Upper lobe of left lung (tissue), 6 donors: Measurements from ENCODE around the gene PTPRJ. TPM values are rescaled to one million over a fixed set of nuclear protein-coding genes. Genes with fewer than 3 reads are reported as not detected.

ENCODE experiments used
- ATAC-seq, 2 donors: fragments of 200-7000 bp; cut with Tn5 transposase; one replicate each; pipeline ENCODE4 v1.9.1; 2022; ENCODE audit warnings: mild to moderate bottlenecking in 2 of 2, moderate library complexity in 2 of 2; ENCODE audit not compliant: low FRiP score in 2 of 2
- DNase-seq, 2 donors: peaks; one replicate each; pipeline ENCODE4 v3.0.0-alpha.2; 2019 to 2020
- H3K27ac ChIP-seq, 4 donors: fragments of 200-600 bp; sonication (generic); one replicate each; pipeline ENCODE4 v1.5.1; 2016 to 2019
- H3K27me3 ChIP-seq, 4 donors: fragments of 200-600 bp; sonication (generic); one replicate each; pipeline ENCODE4 v1.5.1; 2017 to 2019
- H3K36me3 ChIP-seq, 4 donors: fragments of 200-600 bp; sonication (generic); one replicate each; pipeline ENCODE4 v1.5.1; 2016 to 2019
- H3K4me1 ChIP-seq, 4 donors: fragments of 200-600 bp; sonication (generic); one replicate each; pipeline ENCODE4 v1.5.1; 2018 to 2019
- H3K4me3 ChIP-seq, 4 donors: fragments of 200-600 bp; sonication (generic); one replicate each; pipeline ENCODE4 v1.5.1; 2017 to 2019; ENCODE audit warnings: mild to moderate bottlenecking in 2 of 4, moderate library complexity in 1 of 4
- H3K9me3 ChIP-seq, 4 donors: fragments of 200-600 bp; sonication (generic); one replicate each; pipeline ENCODE4 v1.5.1; 2018 to 2019
- EP300 ChIP-seq, 4 donors: sonication (generic); formaldehyde crosslinking; IDR thresholded peaks; one replicate each; pipeline ENCODE4 v1.5.1; 2017; ENCODE audit warnings: antibody characterized with exemption in 4 of 4, control low read depth in 2 of 4
- POLR2A ChIP-seq, 4 donors: fragments of 450-650 bp; IDR thresholded peaks; one replicate each; pipeline ENCODE4 v1.5.1; 2016 to 2017; ENCODE audit warnings: antibody characterized with exemption in 4 of 4, mild to moderate bottlenecking in 2 of 4
- POLR2AphosphoS5 ChIP-seq, 2 donors: sonication (generic); formaldehyde crosslinking; IDR thresholded peaks; one replicate each; pipeline ENCODE4 v1.5.1; 2017; ENCODE audit warnings: antibody characterized with exemption in 2 of 2
- WGBS, 2 donors: methylation state at CpG; one replicate each; pipeline ENCODE4 v1.1.5; 2017 to 2018; 5-methylcytosine and 5-hydroxymethylcytosine counted together
- total RNA-seq, 6 donors: library from RNA; depleted of rRNA in 4 of 6; stranded (reverse); fragments of >200 nt in 4 of 6; gene quantifications; one replicate each; pipeline versions ENCODE4 v1.1.0 to v1.2.1, GENCODE V29; 2016 to 2021
- TF ChIP-seq, protein P1 (sequence below), 6 experiments: fragments of 450-650 bp in 4 of 6; fragments of 200-600 bp in 2 of 6; sonication (generic) in 2 of 6; IDR thresholded peaks; one replicate each; pipeline ENCODE4 v1.5.1; 2016 to 2019; ENCODE audit warnings: antibody characterized with exemption in 6 of 6
- donor health status: DM: no; HTN: no; CAD: no; lungs with moderate emphysema.
- donor health status: DM: no; HTN: yes; CAD: no; lungs with severe emphysema.

PTPRJ gene
- total RNA-seq, 6 donors from 2014 or later: 17.9 to 50.4 (median 32.9) TPM

- Histone ChIP-seq H3K27ac (peak overlapping the region; percentile 22 to 60 (median 36)), H3K4me3 (no peak overlapping the region), H3K9me3 (no peaks in the 10 kb centered on the region), H3K4me1 (peaks cover 35 to 50% (median 45%) of the 10 kb centered on the region in 4 donors), H3K27me3 (no peaks in the 10 kb centered on the region), H3K36me3 (no peaks in the 10 kb centered on the region)
- TF ChIP-seq EP300 (IDR thresholded peaks at IDR 0.05): no peak
- no peak for TF ChIP-seq POLR2AphosphoS5 (IDR thresholded peaks at IDR 0.05)
- TF ChIP-seq, protein P1, sequence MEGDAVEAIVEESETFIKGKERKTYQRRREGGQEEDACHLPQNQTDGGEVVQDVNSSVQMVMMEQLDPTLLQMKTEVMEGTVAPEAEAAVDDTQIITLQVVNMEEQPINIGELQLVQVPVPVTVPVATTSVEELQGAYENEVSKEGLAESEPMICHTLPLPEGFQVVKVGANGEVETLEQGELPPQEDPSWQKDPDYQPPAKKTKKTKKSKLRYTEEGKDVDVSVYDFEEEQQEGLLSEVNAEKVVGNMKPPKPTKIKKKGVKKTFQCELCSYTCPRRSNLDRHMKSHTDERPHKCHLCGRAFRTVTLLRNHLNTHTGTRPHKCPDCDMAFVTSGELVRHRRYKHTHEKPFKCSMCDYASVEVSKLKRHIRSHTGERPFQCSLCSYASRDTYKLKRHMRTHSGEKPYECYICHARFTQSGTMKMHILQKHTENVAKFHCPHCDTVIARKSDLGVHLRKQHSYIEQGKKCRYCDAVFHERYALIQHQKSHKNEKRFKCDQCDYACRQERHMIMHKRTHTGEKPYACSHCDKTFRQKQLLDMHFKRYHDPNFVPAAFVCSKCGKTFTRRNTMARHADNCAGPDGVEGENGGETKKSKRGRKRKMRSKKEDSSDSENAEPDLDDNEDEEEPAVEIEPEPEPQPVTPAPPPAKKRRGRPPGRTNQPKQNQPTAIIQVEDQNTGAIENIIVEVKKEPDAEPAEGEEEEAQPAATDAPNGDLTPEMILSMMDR (IDR thresholded peaks at IDR 0.05): no peak
- TF ChIP-seq POLR2A (IDR thresholded peaks at IDR 0.05): no peak
- DNase-seq (no peak), ATAC-seq (no peak)
- WGBS, 2 donors: 82 to 83% methylated on average over 6 of the region's 6 CpGs
Measured at GRCh38 chr11:48029681-48030290, 49.4 kb downstream of the PTPRJ start.

DNA sequence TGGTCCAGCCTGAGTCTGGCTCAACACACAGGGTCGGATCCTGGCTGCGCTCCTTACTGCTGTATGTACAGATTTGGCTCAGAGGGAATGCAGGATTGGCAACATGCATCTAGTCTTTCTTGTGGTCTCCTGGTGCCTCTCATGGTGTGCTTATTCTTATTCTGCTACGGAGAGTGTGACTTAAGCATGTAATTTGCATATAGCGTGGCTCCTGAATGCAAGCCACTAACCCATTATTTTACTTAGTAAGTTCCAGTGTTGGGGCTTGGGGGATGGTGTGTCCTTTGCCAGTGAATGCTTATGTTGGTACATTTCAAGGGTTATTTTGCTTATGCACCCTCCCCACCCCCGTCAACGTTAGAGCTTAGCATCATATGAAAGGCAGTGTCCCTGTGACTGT lies 51.2 kb downstream of the PTPRJ start:
- Histone ChIP-seq H3K4me1 (peaks cover 38 to 57% (median 47%) of the 10 kb centered on the region in 4 donors), H3K27ac (peak overlapping the region; percentile 25 to 80 (median 73)), H3K9me3 (no peaks in the 10 kb centered on the region), H3K36me3 (no peaks in the 10 kb centered on the region), H3K4me3 (no peak overlapping the region), H3K27me3 (no peaks in the 10 kb centered on the region)
- ATAC-seq (no peak), DNase-seq (no peak)
- TF ChIP-seq, protein P1 (IDR thresholded peaks at IDR 0.05): no peak
- no peak for TF ChIP-seq POLR2A (IDR thresholded peaks at IDR 0.05)
- no peak for TF ChIP-seq EP300 (IDR thresholded peaks at IDR 0.05)
- no peak for TF ChIP-seq POLR2AphosphoS5 (IDR thresholded peaks at IDR 0.05)
- 76 to 81% methylated on average over 6 of the region's 6 CpGs for WGBS, 2 donors

- Histone ChIP-seq H3K36me3 (no peaks in the 10 kb centered on the region), H3K9me3 (no peaks in the 10 kb centered on the region), H3K4me1 (peaks cover 38 to 57% (median 47%) of the 10 kb centered on the region in 4 donors), H3K27ac (peak overlapping the region; percentile 53 to 80 (median 74)), H3K4me3 (no peak overlapping the region), H3K27me3 (no peaks in the 10 kb centered on the region)
- 55 to 88% methylated on average over 6 of the region's 6 CpGs for WGBS, 2 donors
- TF ChIP-seq EP300 (IDR thresholded peaks at IDR 0.05) (no peak), POLR2A (IDR thresholded peaks at IDR 0.05) (no peak), POLR2AphosphoS5 (IDR thresholded peaks at IDR 0.05) (no peak)
- TF ChIP-seq, protein P1 (IDR thresholded peaks at IDR 0.05): no peak
- ATAC-seq (no peak), DNase-seq (no peak)
Measured at GRCh38 chr11:48032721-48033120, 52.4 kb downstream of the PTPRJ start.

DNA sequence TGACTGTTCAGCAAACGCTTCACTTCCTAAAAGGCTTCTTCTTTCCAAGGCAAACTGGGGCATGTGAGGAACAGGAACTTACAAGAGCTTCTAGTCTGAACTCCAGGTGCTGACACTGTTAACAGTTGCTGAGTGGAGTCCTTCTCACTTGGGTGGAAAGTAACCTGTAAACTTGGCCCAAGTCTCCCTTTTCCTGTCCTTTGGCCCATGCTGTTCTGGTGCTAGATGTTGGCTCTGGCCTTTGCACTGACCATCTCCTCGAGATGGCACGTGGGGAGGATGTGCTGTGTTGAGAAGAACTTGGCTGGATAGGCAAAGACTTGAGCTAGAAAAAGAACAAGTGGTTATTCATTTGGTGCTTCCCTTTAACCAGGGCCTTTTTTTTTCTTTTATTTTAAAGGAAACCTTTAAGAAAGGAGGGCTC lies 53.6 kb downstream of the PTPRJ start:
- TF ChIP-seq POLR2AphosphoS5 (IDR thresholded peaks at IDR 0.05): no peak
- no peak for TF ChIP-seq EP300 (IDR thresholded peaks at IDR 0.05)
- TF ChIP-seq POLR2A (IDR thresholded peaks at IDR 0.05): no peak
- TF ChIP-seq, protein P1 (IDR thresholded peaks at IDR 0.05): no peak
- Histone ChIP-seq H3K27me3 (no peaks in the 10 kb centered on the region), H3K4me3 (no peak overlapping the region), H3K4me1 (peaks cover 35 to 52% (median 42%) of the 10 kb centered on the region in 4 donors), H3K36me3 (no peaks in the 10 kb centered on the region), H3K27ac (peak overlapping the region in 2 of 4 donors; percentile 44 to 80), H3K9me3 (no peaks in the 10 kb centered on the region)
- DNase-seq (peak in 1 of 2 donors; percentile 42), ATAC-seq (peak in 1 of 2 donors; percentile 39)
- 61 to 69% methylated on average over 3 of the region's 3 CpGs for WGBS, 2 donors
